HCT116 (cell line): ENCODE results near the gene S100P. TPM values are rescaled to one million over a fixed set of nuclear protein-coding genes. Genes with fewer than 3 reads are reported as not detected.

Experiments
- ATAC-seq: fragments of 200-7000 bp; cut with Tn5 transposase; 2 replicates; pipeline ENCODE4 v1.9.1; 2020; ENCODE audit warnings: mild to moderate bottlenecking, moderate library complexity
- BruUV-seq: library from RNA; stranded (reverse); fragments of 400-500 nt; replicated peaks from 2 replicates; lab custom pipeline; 2021; lab: Mats Ljungman, UMichigan
- CTCF ChIA-PET: fragments of 300-600 bp; sonication (Branson Sonifier 250); formaldehyde crosslinking; loops from one replicate; lab custom pipeline; 2021; ENCODE audit warnings: antibody characterized with exemption; lab: Charles Lee
- POLR2A ChIA-PET: fragments of 300-600, 350-600 bp; sonication (Branson Sonifier 250); formaldehyde crosslinking; loops from one replicate; lab custom pipeline; 2021; ENCODE audit warnings: antibody characterized with exemption; lab: Charles Lee
- RAD21 ChIA-PET, 2 experiments: fragments of 300-600 bp; sonication (Branson Sonifier 250); formaldehyde crosslinking; loops; one replicate each; lab custom pipeline; 2023; ENCODE audit warnings: low total read pairs in 2 of 2; ENCODE audit not compliant: uncharacterized antibody in 2 of 2, unreplicated experiment in 2 of 2, low non-redundant PET in 1 of 2; lab: Charles Lee
- DNase-seq: peaks from one replicate; pipeline ENCODE4 v3.0.0-alpha.2; 2010; ENCODE audit warnings: low read depth, low spot score
- H2AFZ ChIP-seq: fragments of 200-600 bp; shearing (Covaris generic), sonication (generic); 2 replicates; pipeline ENCODE4 v1.6.1; 2017; ENCODE audit warnings: low read depth, mixed run types, mixed read lengths, antibody characterized with exemption, low read length; ENCODE audit not compliant: poor library complexity, severe bottlenecking
- H3K27ac ChIP-seq: 2 replicates; pipeline ENCODE4 v1.5.1; 2012; ENCODE audit warnings: low read depth, low read length
- H3K27me3 ChIP-seq: fragments of 200-600 bp; sonication (generic); 2 replicates; pipeline ENCODE4 v1.6.1; 2016; ENCODE audit warnings: mixed run types, low read length, mixed read lengths; ENCODE audit not compliant: insufficient read depth
- H3K36me3 ChIP-seq, 2 experiments: fragments of 200-500 bp in 1 of 2; fragments of 200-600 bp in 1 of 2; sonication (Bioruptor generic) in 1 of 2; sonication (generic) in 1 of 2; 2 replicates each; pipeline versions ENCODE4 v1.5.1 to v1.6.1; 2014 to 2016; ENCODE audit warnings: low read length in 2 of 2, inconsistent platforms in 1 of 2, mixed read lengths in 1 of 2, mixed run types in 1 of 2; ENCODE audit not compliant: insufficient read depth in 2 of 2, control insufficient read depth in 1 of 2
- H3K4me1 ChIP-seq, 2 experiments: fragments of 200-600 bp in 1 of 2; sonication (generic) in 1 of 2; 2 replicates each; pipeline versions ENCODE4 v1.5.1 to v1.6.1; 2012 to 2017; ENCODE audit warnings: low read length in 2 of 2, inconsistent platforms in 1 of 2, mild to moderate bottlenecking in 1 of 2, mixed read lengths in 1 of 2, mixed run types in 1 of 2, moderate library complexity in 1 of 2; ENCODE audit not compliant: insufficient read depth in 2 of 2, control insufficient read depth in 1 of 2
- H3K4me2 ChIP-seq: fragments of 200-600 bp; sonication (generic); 2 replicates; pipeline ENCODE4 v1.6.1; 2017; ENCODE audit warnings: mixed run types, low read length, mixed read lengths
- H3K4me3 ChIP-seq, 2 experiments: fragments of 200-600 bp in 1 of 2; sonication (generic) in 1 of 2; replicated peaks in 1 of 2; 2 replicates each; pipeline ENCODE4 v1.5.1; 2011 to 2016; ENCODE audit warnings: low read length in 2 of 2, control low read depth in 1 of 2, low read depth in 1 of 2, mild to moderate bottlenecking in 1 of 2, mixed read lengths in 1 of 2, mixed run types in 1 of 2
- H3K79me2 ChIP-seq: fragments of 200-600 bp; sonication (generic); 2 replicates; pipeline ENCODE4 v1.6.1; 2017; ENCODE audit warnings: mild to moderate bottlenecking, mixed run types, low read length, moderate library complexity, mixed read lengths; ENCODE audit not compliant: insufficient read depth
- H3K9ac ChIP-seq: fragments of 200-600 bp; sonication (generic); 2 replicates; pipeline ENCODE4 v1.6.1; 2016; ENCODE audit warnings: low read length, mixed read lengths
- H3K9me2 ChIP-seq: fragments of 200-600 bp; sonication (generic), shearing (Covaris generic); 2 replicates; pipeline ENCODE4 v1.6.1; 2017; ENCODE audit warnings: mixed run types, mild to moderate bottlenecking, moderate library complexity; ENCODE audit not compliant: insufficient read depth
- H3K9me3 ChIP-seq, 2 experiments: fragments of 200-500 bp in 1 of 2; fragments of 200-600 bp in 1 of 2; sonication (Bioruptor generic) in 1 of 2; sonication (generic) in 1 of 2; 2 replicates each; pipeline ENCODE4 v1.6.1; 2014 to 2017; ENCODE audit warnings: low read length in 2 of 2, mixed read lengths in 2 of 2, inconsistent platforms in 1 of 2, low read depth in 1 of 2, mild to moderate bottlenecking in 1 of 2, mixed run types in 1 of 2, moderate library complexity in 1 of 2; ENCODE audit not compliant: control insufficient read depth in 1 of 2, insufficient read depth in 1 of 2
- H4K20me1 ChIP-seq: fragments of 200-600 bp; sonication (generic), shearing (Covaris generic); 2 replicates; pipeline ENCODE4 v1.6.1; 2017; ENCODE audit warnings: mixed run types, mild to moderate bottlenecking, moderate library complexity; ENCODE audit not compliant: insufficient read depth
- ELF1 ChIP-seq: IDR thresholded peaks from 2 replicates; pipeline ENCODE4 v1.6.1; 2012; ENCODE audit warnings: low read depth, borderline replicate concordance
- POLR2A ChIP-seq: IDR thresholded peaks from 2 replicates; pipeline ENCODE4 v1.7.0; 2011; ENCODE audit warnings: borderline replicate concordance; ENCODE audit not compliant: insufficient read depth, insufficient read length; ENCODE audit errors: extremely low read depth
- POLR2AphosphoS5 ChIP-seq: IDR thresholded peaks from 2 replicates; pipeline ENCODE4 v1.6.1; 2011; ENCODE audit warnings: mild to moderate bottlenecking, low read depth, low read length, moderate library complexity
- RAD21 ChIP-seq: IDR thresholded peaks from 2 replicates; pipeline ENCODE4 v1.6.1; 2012; ENCODE audit warnings: low read depth, mild to moderate bottlenecking
- YY1 ChIP-seq: IDR thresholded peaks from 2 replicates; pipeline ENCODE4 v1.6.1; 2011; ENCODE audit warnings: low read length, low read depth, moderate library complexity, mild to moderate bottlenecking; ENCODE audit not compliant: insufficient replicate concordance; ENCODE audit errors: extremely low read depth
- intact Hi-C: fragments of 100-400 bp; cut with micrococcal nuclease; formaldehyde crosslinking; loops from 2 replicates; pipeline ENCODE4 v1.10.0; 2022
- total RNA-seq: library from RNA; stranded (reverse); gene quantifications from one replicate; pipeline ENCODE4 v1.2.1, GENCODE V29; 2021; ENCODE audit not compliant: unreplicated experiment
- TF ChIP-seq, protein P1 (sequence below), 3 experiments: fragments of 200-600 bp in 1 of 3; sonication (generic) in 1 of 3; IDR thresholded peaks in 2 of 3; conservative IDR thresholded peaks in 1 of 3; 2 replicates each; pipeline ENCODE4 v1.5.1; 2012 to 2017; ENCODE audit warnings: low read depth in 2 of 3, low read length in 2 of 3, antibody characterized with exemption in 1 of 3, borderline replicate concordance in 1 of 3, control low read depth in 1 of 3, mild to moderate bottlenecking in 1 of 3, mixed read lengths in 1 of 3, mixed run types in 1 of 3, moderate library complexity in 1 of 3; ENCODE audit not compliant: insufficient read depth in 1 of 3

The S100P gene
- total RNA-seq, 1 experiment from 2014 or later: 4.1 TPM

DNA sequence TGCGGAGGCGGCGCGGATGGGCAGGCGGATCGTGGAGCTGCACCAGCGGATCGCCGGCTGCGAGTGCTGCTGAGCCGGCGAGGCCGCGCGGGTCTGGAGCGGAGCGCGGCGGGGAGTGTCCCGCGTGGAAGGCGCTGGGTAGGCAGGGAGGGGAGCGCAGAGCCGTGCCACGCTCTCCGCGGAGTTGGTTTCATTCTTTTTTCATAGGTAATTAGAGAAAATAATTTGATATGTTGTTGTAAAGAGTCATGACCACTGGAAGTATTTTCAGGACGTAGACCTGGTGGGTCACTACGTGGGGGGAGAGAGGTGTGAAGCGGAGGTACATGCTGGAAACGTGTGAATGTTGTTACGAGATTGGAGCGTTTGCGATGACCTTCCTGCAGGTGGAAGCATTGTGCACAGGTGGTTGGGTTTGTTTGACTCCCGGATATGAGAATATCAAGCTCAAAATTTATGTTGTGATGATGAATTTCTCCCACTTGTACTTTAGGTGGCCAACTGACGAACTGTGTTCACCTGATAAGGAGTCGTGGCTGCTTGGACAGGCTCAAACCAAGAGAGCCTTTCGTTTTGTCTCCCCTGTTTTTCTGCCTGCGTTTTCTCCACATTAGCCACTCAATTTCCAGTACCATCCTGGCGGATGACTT, 19.1 kb upstream of the S100P start:
- Histone ChIP-seq H3K4me1 (peaks cover 8 to 16% of the 10 kb centered on the region in 2 experiments; a peak in 3 of 4 replicates), H4K20me1 (peaks cover 19% of the 10 kb centered on the region; the same call in 1 of the 2 replicates), H3K4me3 (peak overlapping the region; percentile 71 to 86), H3K36me3 (peaks cover 15 to 27% of the 10 kb centered on the region in 2 experiments; a peak in 3 of 4 replicates), H3K4me2 (peak overlapping the region; percentile 82), H3K9ac (peak overlapping the region; percentile 91), H3K79me2 (peaks cover 33% of the 10 kb centered on the region), H3K9me2 (no peaks in the 10 kb centered on the region), H3K27me3 (no peaks in the 10 kb centered on the region), H3K9me3 (no peaks in the 10 kb centered on the region), H3K27ac (peak overlapping the region; percentile 99), H2AFZ (no peak overlapping the region)
- TF ChIP-seq RAD21 (no peak), ELF1 (no peak), POLR2AphosphoS5 (0 out of 2 replicates have a peak, but pooled peaks have one; percentile 32), POLR2A (peak; percentile 44), YY1 (no peak)
- TF ChIP-seq, protein P1, sequence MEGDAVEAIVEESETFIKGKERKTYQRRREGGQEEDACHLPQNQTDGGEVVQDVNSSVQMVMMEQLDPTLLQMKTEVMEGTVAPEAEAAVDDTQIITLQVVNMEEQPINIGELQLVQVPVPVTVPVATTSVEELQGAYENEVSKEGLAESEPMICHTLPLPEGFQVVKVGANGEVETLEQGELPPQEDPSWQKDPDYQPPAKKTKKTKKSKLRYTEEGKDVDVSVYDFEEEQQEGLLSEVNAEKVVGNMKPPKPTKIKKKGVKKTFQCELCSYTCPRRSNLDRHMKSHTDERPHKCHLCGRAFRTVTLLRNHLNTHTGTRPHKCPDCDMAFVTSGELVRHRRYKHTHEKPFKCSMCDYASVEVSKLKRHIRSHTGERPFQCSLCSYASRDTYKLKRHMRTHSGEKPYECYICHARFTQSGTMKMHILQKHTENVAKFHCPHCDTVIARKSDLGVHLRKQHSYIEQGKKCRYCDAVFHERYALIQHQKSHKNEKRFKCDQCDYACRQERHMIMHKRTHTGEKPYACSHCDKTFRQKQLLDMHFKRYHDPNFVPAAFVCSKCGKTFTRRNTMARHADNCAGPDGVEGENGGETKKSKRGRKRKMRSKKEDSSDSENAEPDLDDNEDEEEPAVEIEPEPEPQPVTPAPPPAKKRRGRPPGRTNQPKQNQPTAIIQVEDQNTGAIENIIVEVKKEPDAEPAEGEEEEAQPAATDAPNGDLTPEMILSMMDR (IDR thresholded peaks at IDR 0.05 in 2 of 3, conservative IDR thresholded peaks at IDR 0.05 in 1 of 3; ENCODE audit: borderline replicate concordance in 1 of 3, insufficient read depth in 1 of 3, low read depth in 2 of 3, low read length in 2 of 3): peak in 2 of 3 experiments; percentile 58 to 60; a peak in 4 of 6 replicates
- intact Hi-C loops: loop anchor here (2.0 kb wide), 1 partner anchor 34 kb away; the partner anchor contains the start of gene MRFAP1L1
- BruUV-seq: TSS peak; percentile 70
- ATAC-seq (peak; percentile 30), DNase-seq (peak; percentile 63)
- RAD21 ChIA-PET: interaction anchor here in 1 of 2 experiments (1.2 kb wide), 1 partner anchor 10 kb away, joined by 3 read pairs; no protein-coding TSS in a partner anchor
- CTCF ChIA-PET: interaction anchor here (0.8 to 1.4 kb wide), 8 partner anchors 10 to 407 kb away, joined by 3 to 6 read pairs (median 4); partner anchors contain the start of gene MRFAP1L1
- POLR2A ChIA-PET: interaction anchor here (0.9 to 3.6 kb wide), 4 partner anchors 11 to 396 kb away, joined by 3 to 35 read pairs (median 4); no protein-coding TSS in a partner anchor
